Right atrium auricular region (tissue), 2 donors: ENCODE measurements around the gene PTPRN2. TPM values are rescaled to one million over a fixed set of nuclear protein-coding genes. Genes with fewer than 3 reads are reported as not detected.

Experiments
- DNase-seq: peaks from one replicate; pipeline ENCODE4 v3.0.0-alpha.2; 2019; ENCODE audit warnings: low spot score
- H3K27ac ChIP-seq, 2 donors: fragments of 200-600 bp; sonication (generic); 1 replicate in 1 of 2; 2 replicates in 1 of 2; pipeline ENCODE4 v1.5.1; 2016 to 2019
- H3K27me3 ChIP-seq, 2 donors: fragments of 200-600 bp; sonication (generic); one replicate each; pipeline versions ENCODE4 v1.5.1 to v1.6.0; 2017 to 2019
- H3K36me3 ChIP-seq: fragments of 200-600 bp; sonication (generic); one replicate; pipeline ENCODE4 v1.5.1; 2016
- H3K4me1 ChIP-seq, 2 donors: fragments of 200-600 bp; sonication (generic); one replicate each; pipeline versions ENCODE4 v1.5.1 to v1.6.0; 2017 to 2019
- H3K4me3 ChIP-seq, 2 donors: fragments of 200-600 bp; sonication (generic); 1 replicate in 1 of 2; 2 replicates in 1 of 2; pipeline ENCODE4 v1.5.1; 2017 to 2019; ENCODE audit warnings: mild to moderate bottlenecking in 1 of 2, moderate library complexity in 1 of 2
- H3K9me3 ChIP-seq, 2 donors: fragments of 200-600 bp; sonication (generic); one replicate each; pipeline ENCODE4 v1.5.1; 2019
- CTCF ChIP-seq, 2 donors: fragments of 200-600 bp; sonication (generic); IDR thresholded peaks; one replicate each; pipeline ENCODE4 v1.5.1; 2019; ENCODE audit warnings: antibody characterized with exemption in 2 of 2
- total RNA-seq, 2 donors: library from RNA; depleted of rRNA; stranded (reverse); fragments of >200 nt; gene quantifications; one replicate each; pipeline ENCODE4 v1.1.0, GENCODE V29; 2016

PTPRN2 gene
- total RNA-seq, 2 donors from 2014 or later = 2.6 to 2.7 TPM

DNA sequence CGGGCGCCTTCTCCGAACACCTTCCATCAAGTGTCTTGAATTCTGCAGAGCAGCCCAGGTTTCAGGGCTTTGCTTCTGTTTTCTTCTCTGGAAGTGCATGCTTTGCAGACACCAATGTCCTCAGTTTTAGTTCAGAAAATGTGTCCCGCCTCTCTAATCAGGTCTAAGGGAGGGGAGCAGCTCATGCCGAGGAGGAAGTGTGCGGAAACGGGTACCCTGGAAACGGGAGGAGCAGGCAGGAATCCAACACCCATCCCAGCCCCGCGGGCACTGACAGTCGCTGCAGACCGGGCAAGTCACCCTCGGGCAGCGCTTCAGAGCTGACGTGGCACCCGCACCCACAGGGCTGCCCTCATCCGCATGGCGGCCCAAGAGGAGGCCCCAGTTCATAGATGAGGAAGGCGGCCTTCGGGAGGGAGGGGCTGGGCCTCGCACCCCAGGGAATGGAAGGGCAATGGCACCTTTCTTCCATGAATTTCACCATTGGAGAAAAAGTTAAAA, 912.1 kb downstream of the PTPRN2 start:
- no peaks in the 10 kb centered on the region for H3K27me3 ChIP-seq
- no peaks in the 10 kb centered on the region for H3K9me3 ChIP-seq
- no peak for DNase-seq
- no peak for TF ChIP-seq CTCF (IDR thresholded peaks at IDR 0.05)
- H3K4me3 ChIP-seq = no peak overlapping the region
- H3K4me1 ChIP-seq = no peaks in the 10 kb centered on the region
- H3K27ac ChIP-seq = no peak overlapping the region
- no peaks in the 10 kb centered on the region for H3K36me3 ChIP-seq

- H3K27me3 ChIP-seq = no peaks in the 10 kb centered on the region
Measured at GRCh38 chr7:157674715-157675426, 912.8 kb downstream of the PTPRN2 start.

DNA sequence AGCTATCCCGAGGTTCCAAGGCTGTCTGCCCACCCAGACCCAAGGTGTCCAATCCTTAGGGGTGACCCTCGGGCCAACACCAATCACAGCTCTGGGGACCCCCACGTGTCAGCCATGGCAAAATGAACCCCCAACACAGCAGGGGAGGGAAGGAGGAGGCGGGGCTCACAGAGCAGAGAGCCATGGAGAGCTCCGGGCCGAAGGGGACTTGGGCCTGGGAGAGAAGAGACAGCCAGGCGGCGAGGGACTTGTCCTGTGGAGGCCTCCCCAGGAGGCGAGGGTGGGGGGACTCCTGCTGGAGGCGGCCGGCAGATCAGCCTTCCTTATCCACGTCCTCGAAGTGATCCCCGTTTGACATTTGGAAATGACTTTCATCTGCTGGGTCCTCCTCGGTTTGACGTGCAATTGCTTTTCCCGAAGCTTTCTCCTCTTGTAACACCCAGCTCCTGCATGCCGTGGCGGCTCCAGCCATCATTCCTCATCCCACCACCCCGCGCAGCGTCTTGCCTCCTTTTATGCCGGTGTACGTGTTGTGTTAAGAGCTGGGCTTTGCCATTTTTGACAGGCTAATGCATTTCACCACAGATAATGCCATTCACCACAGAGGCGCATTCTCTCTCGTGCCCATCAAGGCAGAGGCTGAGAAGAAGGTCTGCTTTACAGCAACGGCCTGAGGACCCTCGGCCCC, 913.5 kb downstream of the PTPRN2 start:
- Histone ChIP-seq H3K4me1 (no peaks in the 10 kb centered on the region), H3K27ac (no peak overlapping the region), H3K36me3 (no peaks in the 10 kb centered on the region), H3K4me3 (no peak overlapping the region), H3K9me3 (no peaks in the 10 kb centered on the region), H3K27me3 (no peaks in the 10 kb centered on the region)
- no peak for DNase-seq
- no peak for TF ChIP-seq CTCF (IDR thresholded peaks at IDR 0.05)

More at GRCh38 chr7:157674715-157675426, 912.8 kb downstream of the PTPRN2 start:
- no peaks in the 10 kb centered on the region for H3K9me3 ChIP-seq
- H3K4me1 ChIP-seq = no peaks in the 10 kb centered on the region
- no peak overlapping the region for H3K4me3 ChIP-seq
- DNase-seq = no peak
- no peak for TF ChIP-seq CTCF (IDR thresholded peaks at IDR 0.05)
- H3K36me3 ChIP-seq = no peaks in the 10 kb centered on the region
- H3K27ac ChIP-seq = no peak overlapping the region

GRCh38 chr7:157673573-157673972, 914.0 kb downstream of the PTPRN2 start:
- no peaks in the 10 kb centered on the region for H3K4me1 ChIP-seq
- no peak for DNase-seq

More at GRCh38 chr7:157673573-157673972, 914.0 kb downstream of the PTPRN2 start:
- H3K27me3 ChIP-seq = no peaks in the 10 kb centered on the region
- H3K27ac ChIP-seq = no peak overlapping the region
- H3K36me3 ChIP-seq = no peaks in the 10 kb centered on the region
- no peak overlapping the region for H3K4me3 ChIP-seq
- no peak for TF ChIP-seq CTCF (IDR thresholded peaks at IDR 0.05)
- H3K9me3 ChIP-seq = no peaks in the 10 kb centered on the region
